DND-41 (cell line): Measurements from ENCODE around the gene TMEM234.
"Not testable (repeated sequence)": the region's sequence is repeated elsewhere in the genome, so short reads cannot be mapped to it uniquely, and the experiment has no call there.

Experiments
- ATAC-seq: fragments of 200-7000 bp; cut with Tn5 transposase; 3 replicates; pipeline ENCODE4 v1.9.1; 2021; ENCODE audit warnings: low read depth; ENCODE audit not compliant: insufficient read depth
- DNase-seq: peaks from one replicate; pipeline ENCODE4 v3.0.0-alpha.2; 2020
- H2AFZ ChIP-seq: 2 replicates; pipeline ENCODE4 v1.6.0; 2012; ENCODE audit warnings: low read depth, low read length
- H3K27ac ChIP-seq: 2 replicates; pipeline ENCODE4 v1.5.1; 2012; ENCODE audit warnings: low read length, inconsistent platforms
- H3K27me3 ChIP-seq: fragments of 200-600 bp; sonication (generic); 2 replicates; pipeline ENCODE4 v1.6.0; 2012; ENCODE audit warnings: low read length, mild to moderate bottlenecking, inconsistent platforms; ENCODE audit not compliant: insufficient read depth, poor library complexity
- H3K36me3 ChIP-seq: 2 replicates; pipeline ENCODE4 v1.5.1; 2012; ENCODE audit warnings: low read length, inconsistent platforms; ENCODE audit not compliant: insufficient read depth
- H3K4me1 ChIP-seq: 2 replicates; pipeline ENCODE4 v1.5.1; 2012; ENCODE audit warnings: mild to moderate bottlenecking, low read length; ENCODE audit not compliant: insufficient read depth
- H3K4me2 ChIP-seq: 2 replicates; pipeline ENCODE4 v1.6.0; 2012; ENCODE audit warnings: mild to moderate bottlenecking, moderate library complexity, low read length, inconsistent platforms; ENCODE audit not compliant: insufficient read depth
- H3K4me3 ChIP-seq, 2 experiments: fragments of 200-600 bp in 1 of 2; shearing (Covaris generic) in 1 of 2; 2 replicates each; pipeline ENCODE4 v1.5.1; 2012 to 2016; ENCODE audit warnings: inconsistent platforms in 2 of 2, low read length in 2 of 2, mild to moderate bottlenecking in 2 of 2, low read depth in 1 of 2, moderate library complexity in 1 of 2
- H3K79me2 ChIP-seq: 2 replicates; pipeline ENCODE4 v1.6.0; 2012; ENCODE audit warnings: low read length, inconsistent platforms; ENCODE audit not compliant: insufficient read depth
- H3K9ac ChIP-seq: 2 replicates; pipeline ENCODE4 v1.6.0; 2012; ENCODE audit warnings: low read depth, mild to moderate bottlenecking, inconsistent platforms, low read length, moderate library complexity
- H3K9me3 ChIP-seq: 2 replicates; pipeline ENCODE4 v1.5.1; 2012; ENCODE audit warnings: low read length, moderate library complexity, mild to moderate bottlenecking, inconsistent platforms; ENCODE audit not compliant: insufficient read depth, severe bottlenecking
- H4K20me1 ChIP-seq: 2 replicates; pipeline ENCODE4 v1.6.0; 2012; ENCODE audit warnings: low read length; ENCODE audit not compliant: insufficient read depth
- EZH2 ChIP-seq: IDR thresholded peaks from 3 replicates; pipeline ENCODE4 v1.6.1; 2012; ENCODE audit warnings: borderline replicate concordance, low read depth, mild to moderate bottlenecking, moderate library complexity, low read length, inconsistent platforms; ENCODE audit not compliant: severe bottlenecking
- TF ChIP-seq, protein P1 (sequence below): IDR thresholded peaks from 2 replicates; pipeline ENCODE4 v1.5.1; 2012; ENCODE audit warnings: borderline replicate concordance, low read length, moderate library complexity, mild to moderate bottlenecking; ENCODE audit not compliant: poor library complexity, severe bottlenecking; ENCODE audit errors: extremely low read depth

TMEM234 gene

DNA sequence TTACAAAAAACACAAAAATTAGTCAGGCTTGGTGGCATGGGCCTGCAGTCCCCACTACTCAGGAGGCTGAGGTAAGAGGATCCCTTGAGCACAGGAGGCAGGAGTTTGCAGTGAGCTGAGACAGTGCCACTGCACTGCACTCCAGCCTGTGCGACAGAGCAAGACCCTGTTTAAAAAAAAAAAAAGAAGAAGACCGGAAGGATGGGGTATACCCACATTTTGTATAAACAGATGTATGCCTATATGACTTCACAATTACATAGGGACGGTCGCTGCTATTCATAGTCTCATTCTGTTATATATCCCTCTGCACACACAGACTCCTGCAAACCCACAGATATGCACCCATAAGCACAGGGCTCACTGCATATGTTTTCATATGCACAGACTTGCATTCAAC lies 41.6 kb upstream of the TMEM234 start:
- no peak overlapping the region for H3K9ac ChIP-seq
- DNase-seq: peak; percentile 28
- peaks cover 7% of the 10 kb centered on the region; the same call in 1 of the 2 replicates for H4K20me1 ChIP-seq
- H3K9me3 ChIP-seq: no peaks in the 10 kb centered on the region
- peaks cover 21% of the 10 kb centered on the region for H3K4me1 ChIP-seq
- no peak overlapping the region for H2AFZ ChIP-seq
- H3K79me2 ChIP-seq: peaks cover 74% of the 10 kb centered on the region
- no peak overlapping the region for H3K4me3 ChIP-seq
- H3K27me3 ChIP-seq: no peaks in the 10 kb centered on the region
- TF ChIP-seq, protein P1, sequence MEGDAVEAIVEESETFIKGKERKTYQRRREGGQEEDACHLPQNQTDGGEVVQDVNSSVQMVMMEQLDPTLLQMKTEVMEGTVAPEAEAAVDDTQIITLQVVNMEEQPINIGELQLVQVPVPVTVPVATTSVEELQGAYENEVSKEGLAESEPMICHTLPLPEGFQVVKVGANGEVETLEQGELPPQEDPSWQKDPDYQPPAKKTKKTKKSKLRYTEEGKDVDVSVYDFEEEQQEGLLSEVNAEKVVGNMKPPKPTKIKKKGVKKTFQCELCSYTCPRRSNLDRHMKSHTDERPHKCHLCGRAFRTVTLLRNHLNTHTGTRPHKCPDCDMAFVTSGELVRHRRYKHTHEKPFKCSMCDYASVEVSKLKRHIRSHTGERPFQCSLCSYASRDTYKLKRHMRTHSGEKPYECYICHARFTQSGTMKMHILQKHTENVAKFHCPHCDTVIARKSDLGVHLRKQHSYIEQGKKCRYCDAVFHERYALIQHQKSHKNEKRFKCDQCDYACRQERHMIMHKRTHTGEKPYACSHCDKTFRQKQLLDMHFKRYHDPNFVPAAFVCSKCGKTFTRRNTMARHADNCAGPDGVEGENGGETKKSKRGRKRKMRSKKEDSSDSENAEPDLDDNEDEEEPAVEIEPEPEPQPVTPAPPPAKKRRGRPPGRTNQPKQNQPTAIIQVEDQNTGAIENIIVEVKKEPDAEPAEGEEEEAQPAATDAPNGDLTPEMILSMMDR: no peak
- TF ChIP-seq EZH2: no peak
- ATAC-seq: peak; percentile 60
- no peak overlapping the region for H3K27ac ChIP-seq
- H3K36me3 ChIP-seq: peaks cover 6% of the 10 kb centered on the region; the same call in 1 of the 2 replicates
- no peak overlapping the region for H3K4me2 ChIP-seq

DNA sequence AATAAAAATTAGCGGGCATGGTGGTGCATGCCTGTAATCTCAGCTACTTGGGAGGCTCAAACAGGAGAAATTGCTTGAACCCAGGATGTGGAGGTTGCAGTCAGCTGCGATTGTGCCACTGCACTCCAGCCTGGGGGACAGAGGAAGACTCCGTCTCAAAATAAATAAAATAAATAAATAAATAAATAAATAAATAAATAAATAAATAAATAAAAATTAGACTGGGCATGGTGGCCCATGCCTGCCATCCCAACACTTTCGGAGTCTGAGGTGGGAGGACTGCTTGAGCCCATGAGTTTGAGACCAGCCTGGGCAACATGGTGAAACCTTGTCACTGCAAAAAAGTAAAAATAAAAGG lies 41.1 kb upstream of the TMEM234 start:
- not testable (repeated sequence) for H3K9me3 ChIP-seq, H4K20me1 ChIP-seq, ATAC-seq, H3K9ac ChIP-seq, H2AFZ ChIP-seq, H3K27me3 ChIP-seq, H3K27ac ChIP-seq, H3K36me3 ChIP-seq, DNase-seq, H3K4me2 ChIP-seq, H3K4me3 ChIP-seq
- peaks cover 78% of the 10 kb centered on the region for H3K79me2 ChIP-seq
- peaks cover 21% of the 10 kb centered on the region for H3K4me1 ChIP-seq

DNA sequence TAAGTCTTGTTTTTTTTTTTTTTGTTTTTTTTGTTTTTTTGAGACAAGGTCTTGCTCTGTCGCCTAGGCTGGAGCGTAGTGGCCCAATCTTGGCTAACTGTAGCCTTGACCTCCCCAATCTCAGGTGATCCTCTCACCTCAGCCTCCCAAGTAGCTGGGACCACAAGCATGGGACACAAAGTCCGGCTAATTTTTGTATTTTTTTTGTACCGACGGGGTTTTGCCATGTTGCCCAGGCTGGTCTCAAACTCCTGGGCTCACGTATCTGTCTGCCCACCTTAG lies 35.0 kb upstream of the TMEM234 start:
- Histone ChIP-seq H3K27ac (no peak overlapping the region), H3K36me3 (peaks cover 10% of the 10 kb centered on the region; the same call in 1 of the 2 replicates), H3K79me2 (peaks cover 95% of the 10 kb centered on the region), H3K4me1 (peaks cover 39% of the 10 kb centered on the region), H3K4me2 (no peak overlapping the region), H3K27me3 (no peaks in the 10 kb centered on the region), H4K20me1 (no peaks in the 10 kb centered on the region), H2AFZ (no peak overlapping the region), H3K9me3 (no peaks in the 10 kb centered on the region), H3K9ac (no peak overlapping the region), H3K4me3 (no peak overlapping the region)
- ATAC-seq (no peak), DNase-seq (no peak)
- TF ChIP-seq, protein P1: no peak
- no peak for TF ChIP-seq EZH2

DNA sequence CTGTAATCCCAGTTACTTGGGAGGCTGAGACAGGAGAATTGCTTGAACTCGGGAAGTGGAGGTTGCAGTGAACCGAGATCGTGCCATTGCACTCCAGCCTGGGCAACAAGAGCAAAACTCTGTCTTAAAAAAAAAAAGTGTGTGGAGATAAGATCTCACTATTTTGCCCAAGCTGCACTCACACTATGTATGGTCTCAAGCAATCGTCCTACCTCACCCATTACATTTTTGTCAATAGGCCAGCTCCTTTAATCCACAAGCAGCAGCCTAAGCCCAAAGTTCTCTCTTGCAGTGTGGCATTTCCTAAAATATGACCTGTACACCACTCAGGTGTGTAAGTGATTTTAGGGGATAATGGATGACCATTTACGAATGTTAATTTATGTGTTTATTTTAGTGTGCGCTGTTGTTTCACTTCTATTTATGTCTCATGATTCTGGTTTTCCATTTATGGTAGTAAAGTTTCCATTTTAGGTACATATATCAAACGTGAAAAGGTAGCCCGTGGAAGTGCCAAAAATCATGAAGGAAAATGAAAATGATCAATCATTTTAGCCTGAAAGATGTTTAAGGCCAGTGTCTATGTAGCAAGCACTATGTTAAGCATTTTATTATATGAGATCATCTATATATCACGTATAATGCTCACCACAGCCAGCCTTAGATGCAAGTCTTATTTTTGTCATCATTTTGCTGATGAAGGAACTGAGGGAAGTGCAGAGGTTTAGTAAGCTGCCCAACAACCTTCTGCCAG lies 34.5 kb upstream of the TMEM234 start:
- no peak overlapping the region for H3K4me3 ChIP-seq
- no peak for DNase-seq
- H3K27ac ChIP-seq: no peak overlapping the region
- H3K79me2 ChIP-seq: peaks cover 97% of the 10 kb centered on the region
- no peak overlapping the region for H3K9ac ChIP-seq
- no peak overlapping the region for H2AFZ ChIP-seq
- no peak for ATAC-seq
- TF ChIP-seq, protein P1: no peak
- TF ChIP-seq EZH2: no peak
- no peak overlapping the region for H3K4me2 ChIP-seq
- peaks cover 10% of the 10 kb centered on the region; the same call in 1 of the 2 replicates for H3K36me3 ChIP-seq
- no peaks in the 10 kb centered on the region for H3K9me3 ChIP-seq
- H3K27me3 ChIP-seq: no peaks in the 10 kb centered on the region
- no peaks in the 10 kb centered on the region for H4K20me1 ChIP-seq
- H3K4me1 ChIP-seq: peaks cover 44% of the 10 kb centered on the region
